Vagina (tissue), 2 donors: ENCODE results near the gene ZNF407.

Source experiments
- POLR2A ChIP-seq, 2 donors: fragments of 450-650 bp; IDR thresholded peaks; one replicate each; pipeline ENCODE4 v1.6.1; 2017; ENCODE audit warnings: antibody characterized with exemption in 2 of 2, mild to moderate bottlenecking in 2 of 2, moderate library complexity in 2 of 2
- POLR2AphosphoS5 ChIP-seq, 2 donors: sonication (generic); formaldehyde crosslinking; IDR thresholded peaks; one replicate each; pipeline ENCODE4 v1.9.0; 2017; ENCODE audit warnings: antibody characterized with exemption in 2 of 2, mild to moderate bottlenecking in 2 of 2, low read depth in 1 of 2; ENCODE audit not compliant: insufficient read depth in 1 of 2
- TF ChIP-seq, protein P1 (sequence below), 3 experiments: fragments of 450-650 bp in 2 of 3; fragments of 200-600 bp in 1 of 3; sonication (generic) in 1 of 3; IDR thresholded peaks; one replicate each; pipeline ENCODE4 v1.5.1; 2017 to 2019; ENCODE audit warnings: antibody characterized with exemption in 3 of 3, mild to moderate bottlenecking in 2 of 3, moderate library complexity in 2 of 3

DNA sequence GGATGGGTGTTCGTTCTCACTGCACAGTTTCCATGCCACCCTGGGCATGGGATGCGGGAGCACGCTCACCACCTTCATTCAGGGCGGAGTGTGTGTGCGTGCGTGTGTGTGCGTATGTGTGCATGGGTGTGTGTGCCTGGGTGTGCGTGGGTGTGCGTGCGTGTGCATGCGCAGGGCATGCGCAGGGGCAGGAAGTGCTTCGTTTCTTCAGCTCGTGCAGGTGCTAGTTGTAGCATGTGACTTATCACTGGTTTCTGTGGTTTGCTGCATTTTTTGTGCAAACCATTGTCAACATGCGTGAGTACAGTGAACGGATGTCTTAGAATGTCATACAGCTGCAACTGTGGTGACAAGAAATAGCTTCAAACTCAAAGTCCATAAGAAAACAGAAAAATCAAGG is 431.8 kb downstream of the ZNF407 start:
- TF ChIP-seq, protein P1, sequence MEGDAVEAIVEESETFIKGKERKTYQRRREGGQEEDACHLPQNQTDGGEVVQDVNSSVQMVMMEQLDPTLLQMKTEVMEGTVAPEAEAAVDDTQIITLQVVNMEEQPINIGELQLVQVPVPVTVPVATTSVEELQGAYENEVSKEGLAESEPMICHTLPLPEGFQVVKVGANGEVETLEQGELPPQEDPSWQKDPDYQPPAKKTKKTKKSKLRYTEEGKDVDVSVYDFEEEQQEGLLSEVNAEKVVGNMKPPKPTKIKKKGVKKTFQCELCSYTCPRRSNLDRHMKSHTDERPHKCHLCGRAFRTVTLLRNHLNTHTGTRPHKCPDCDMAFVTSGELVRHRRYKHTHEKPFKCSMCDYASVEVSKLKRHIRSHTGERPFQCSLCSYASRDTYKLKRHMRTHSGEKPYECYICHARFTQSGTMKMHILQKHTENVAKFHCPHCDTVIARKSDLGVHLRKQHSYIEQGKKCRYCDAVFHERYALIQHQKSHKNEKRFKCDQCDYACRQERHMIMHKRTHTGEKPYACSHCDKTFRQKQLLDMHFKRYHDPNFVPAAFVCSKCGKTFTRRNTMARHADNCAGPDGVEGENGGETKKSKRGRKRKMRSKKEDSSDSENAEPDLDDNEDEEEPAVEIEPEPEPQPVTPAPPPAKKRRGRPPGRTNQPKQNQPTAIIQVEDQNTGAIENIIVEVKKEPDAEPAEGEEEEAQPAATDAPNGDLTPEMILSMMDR (IDR thresholded peaks at IDR 0.05), result no peak
- TF ChIP-seq POLR2A (IDR thresholded peaks at IDR 0.05) (no peak), POLR2AphosphoS5 (IDR thresholded peaks at IDR 0.05; ENCODE audit: insufficient read depth in 1 of 2, low read depth in 1 of 2) (no peak)
